Amniotic stem cell (primary cell): Measurements from ENCODE around the gene ELP5.

ENCODE experiments used
- DNase-seq: peaks from one replicate; lab custom pipeline; 2025; lab: John Stamatoyannopoulos, UW

Gene ELP5

GRCh38 chr17:7285679-7286078, 33.7 kb downstream of the ELP5 start:
- no peak for DNase-seq

GRCh38 chr17:7289256-7290032, 37.4 kb downstream of the ELP5 start:
- no peak for DNase-seq

GRCh38 chr17:7290166-7290565, 38.2 kb downstream of the ELP5 start:
- DNase-seq, result no peak

GRCh38 chr17:7290685-7291084, 38.7 kb downstream of the ELP5 start:
- DNase-seq, result no peak

- DNase-seq, result no peak
These were observed 40.2 kb downstream of the ELP5 start for GRCh38 chr17:7292194-7292593.

GRCh38 chr17:7292729-7293128, 40.7 kb downstream of the ELP5 start:
- no peak for DNase-seq

- no peak for DNase-seq
These were observed 41.1 kb downstream of the ELP5 start for GRCh38 chr17:7293159-7293558.

GRCh38 chr17:7293816-7294613, 42.0 kb downstream of the ELP5 start:
- no peak for DNase-seq

GRCh38 chr17:7294614-7295153, 42.7 kb downstream of the ELP5 start, which contains the start of gene YBX2:
YBX2 (minus strand) TSS chr17:7294639; CDS start chr17:7294500, 139 bp downstream.
- DNase-seq, result no peak

GRCh38 chr17:7295230-7296180, 43.5 kb downstream of the ELP5 start:
- DNase-seq, result no peak

- peak; percentile 28 for DNase-seq
These were observed 44.3 kb downstream of the ELP5 start for GRCh38 chr17:7296189-7296861.

GRCh38 chr17:7304179-7304578, 52.2 kb downstream of the ELP5 start:
- DNase-seq, result no peak

GRCh38 chr17:7306911-7307685, 55.1 kb downstream of the ELP5 start, which contains the start of gene EIF5A:
EIF5A (plus strand) TSS chr17:7307628; CDS start chr17:7309636, 2,008 bp downstream.
- peak; percentile 100 for DNase-seq

GRCh38 chr17:7307686-7308624, 55.9 kb downstream of the ELP5 start:
- no peak for DNase-seq

GRCh38 chr17:7308625-7309433, 56.8 kb downstream of the ELP5 start:
- peak; percentile 60 for DNase-seq
